Panc1 (cell line): ENCODE results near the gene MAGI2. TPM values are rescaled to one million over a fixed set of nuclear protein-coding genes. Genes with fewer than 3 reads are reported as not detected.
A peak's percentile ranks its signal among the peaks of the same experiment; 100 is the strongest.

Source experiments
- ATAC-seq: fragments of 200-7000 bp; cut with Tn5 transposase; 2 replicates; pipeline ENCODE4 v1.9.1; 2020; ENCODE audit warnings: mild to moderate bottlenecking, moderate library complexity
- BruUV-seq: library from RNA; stranded (reverse); fragments of 400-500 nt; replicated peaks from 2 replicates; lab custom pipeline; 2021; lab: Mats Ljungman, UMichigan
- CTCF ChIA-PET: fragments of 300-600 bp; sonication (Branson Sonifier 250); formaldehyde crosslinking; loops from one replicate; lab custom pipeline; 2022; ENCODE audit warnings: antibody characterized with exemption; lab: Charles Lee
- POLR2A ChIA-PET: fragments of 300-600 bp; sonication (Branson Sonifier 250); formaldehyde crosslinking; loops from one replicate; lab custom pipeline; 2022; ENCODE audit warnings: antibody characterized with exemption; lab: Charles Lee
- DNase-seq: peaks from one replicate; pipeline ENCODE4 v3.0.0-alpha.2; 2010; ENCODE audit warnings: low read depth, low spot score
- H3K27ac ChIP-seq: 2 replicates; pipeline ENCODE4 v1.5.1; 2011; ENCODE audit warnings: mild to moderate bottlenecking, low read length, inconsistent platforms
- H3K27me3 ChIP-seq: fragments of 200-500 bp; sonication (Bioruptor generic); 2 replicates; pipeline ENCODE4 v1.6.0; 2014; ENCODE audit warnings: low read length, inconsistent platforms; ENCODE audit not compliant: control insufficient read depth, insufficient read depth
- H3K36me3 ChIP-seq: fragments of 200-500 bp; sonication (Bioruptor generic); 2 replicates; pipeline ENCODE4 v1.5.1; 2014; ENCODE audit warnings: inconsistent platforms, mild to moderate bottlenecking, low read length, moderate library complexity; ENCODE audit not compliant: control insufficient read depth, insufficient read depth
- H3K4me1 ChIP-seq: 2 replicates; pipeline ENCODE4 v1.5.1; 2011; ENCODE audit warnings: inconsistent platforms, mild to moderate bottlenecking, low read length, moderate library complexity; ENCODE audit not compliant: control insufficient read depth, insufficient read depth
- H3K4me3 ChIP-seq, 2 experiments: 2 replicates each; pipeline ENCODE4 v1.5.1; 2011 to 2012; ENCODE audit warnings: low read depth in 2 of 2, low read length in 2 of 2, mild to moderate bottlenecking in 2 of 2, inconsistent platforms in 1 of 2, moderate library complexity in 1 of 2
- H3K9me3 ChIP-seq: fragments of 200-500 bp; sonication (Bioruptor generic); 2 replicates; pipeline ENCODE4 v1.5.1; 2014; ENCODE audit warnings: low read depth, mild to moderate bottlenecking, inconsistent platforms, low read length, moderate library complexity; ENCODE audit not compliant: control insufficient read depth, insufficient read depth
- CTCF ChIP-seq: fragments of 450-650 bp; IDR thresholded peaks from 2 replicates; pipeline ENCODE4 v1.5.1; 2017; ENCODE audit warnings: mild to moderate bottlenecking
- POLR2AphosphoS5 ChIP-seq: IDR thresholded peaks from 2 replicates; pipeline ENCODE4 v1.6.1; 2012; ENCODE audit warnings: mild to moderate bottlenecking, low read depth, low read length, moderate library complexity
- REST ChIP-seq, 2 experiments: IDR thresholded peaks; 2 replicates each; pipeline ENCODE4 v1.6.1; 2011 to 2012; ENCODE audit warnings: low read depth in 2 of 2, control low read depth in 1 of 2, low read length in 1 of 2, mild to moderate bottlenecking in 1 of 2, moderate library complexity in 1 of 2; ENCODE audit not compliant: insufficient read depth in 1 of 2
- SIN3A ChIP-seq: IDR thresholded peaks from 2 replicates; pipeline ENCODE4 v1.6.1; 2012; ENCODE audit warnings: low read depth, mild to moderate bottlenecking, low read length, moderate library complexity, borderline replicate concordance; ENCODE audit not compliant: insufficient read depth
- TCF7L2 ChIP-seq: IDR thresholded peaks from 2 replicates; pipeline ENCODE4 v1.6.1; 2011; ENCODE audit warnings: mild to moderate bottlenecking, low read depth, low read length, inconsistent platforms
- in situ Hi-C: cut with HindIII; loops from 2 replicates; pipeline ENCODE4 v1.10.0; 2016; ENCODE audit warnings: low sequenced_read_pairs, low pct_unique_long_range_greater_than_20kb
- intact Hi-C: fragments of 100-400 bp; cut with micrococcal nuclease; formaldehyde crosslinking; loops from one replicate; pipeline ENCODE4 v1.10.0; 2022; ENCODE audit not compliant: unreplicated experiment
- total RNA-seq: library from RNA; stranded (reverse); gene quantifications from one replicate; pipeline ENCODE4 v1.2.1, GENCODE V29; 2021; ENCODE audit not compliant: unreplicated experiment

The MAGI2 gene
- total RNA-seq, 1 experiment from 2014 or later, result 5.4 TPM

- Histone ChIP-seq H3K36me3 (no peaks in the 10 kb centered on the region), H3K4me3 (no peak overlapping the region), H3K27me3 (no peaks in the 10 kb centered on the region), H3K4me1 (peaks cover 4% of the 10 kb centered on the region; the same call in 1 of the 2 replicates), H3K9me3 (no peaks in the 10 kb centered on the region), H3K27ac (peak overlapping the region; percentile 23; the same call in 1 of the 2 replicates)
- ChIA-PET POLR2A (no interaction called here), CTCF (no interaction called here)
- TF ChIP-seq REST (IDR thresholded peaks at IDR 0.05; ENCODE audit: insufficient read depth in 1 of 2, low read depth in 2 of 2, low read length in 1 of 2) (no peak), POLR2AphosphoS5 (no peak), SIN3A (no peak), CTCF (no peak), TCF7L2 (no peak)
- in situ Hi-C loops (no loop called here), intact Hi-C loops (no loop called here)
- no peak for ATAC-seq
- DNase-seq, result no peak
- no TSS peak for BruUV-seq
Observed at GRCh38 chr7:79334841-79335240, 118.6 kb downstream of the MAGI2 start.

- ATAC-seq (no peak), DNase-seq (no peak)
- no peak overlapping the region for H3K27ac ChIP-seq
- no peak overlapping the region for H3K4me3 ChIP-seq
- POLR2A ChIA-PET, result no interaction called here
- H3K36me3 ChIP-seq, result no peaks in the 10 kb centered on the region
- in situ Hi-C loops, result no loop called here
- no peaks in the 10 kb centered on the region for H3K27me3 ChIP-seq
- TF ChIP-seq SIN3A (no peak), POLR2AphosphoS5 (no peak), TCF7L2 (no peak)
- CTCF ChIA-PET, result no interaction called here
- H3K9me3 ChIP-seq, result no peaks in the 10 kb centered on the region
- BruUV-seq, result no TSS peak
- intact Hi-C loops, result no loop called here
- peaks cover 4% of the 10 kb centered on the region; the same call in 1 of the 2 replicates for H3K4me1 ChIP-seq
Observed at GRCh38 chr7:79334334-79334733, 119.1 kb downstream of the MAGI2 start.

GRCh38 chr7:79332091-79332490, 121.4 kb downstream of the MAGI2 start:
- no peaks in the 10 kb centered on the region for H3K36me3 ChIP-seq

More at GRCh38 chr7:79332091-79332490, 121.4 kb downstream of the MAGI2 start:
- Histone ChIP-seq H3K4me1 (no peaks in the 10 kb centered on the region), H3K27ac (peak overlapping the region; percentile 9; the same call in 1 of the 2 replicates), H3K27me3 (no peaks in the 10 kb centered on the region), H3K4me3 (no peak overlapping the region), H3K9me3 (no peaks in the 10 kb centered on the region)
- no TSS peak for BruUV-seq
- ATAC-seq, result no peak
- in situ Hi-C loops (no loop called here), intact Hi-C loops (no loop called here)
- POLR2A ChIA-PET, result no interaction called here
- CTCF ChIA-PET, result interaction anchor here (0.7 kb wide), 1 partner anchor 24 kb away, joined by 3 read pairs; no protein-coding TSS in a partner anchor
- no peak for DNase-seq
- TF ChIP-seq REST (IDR thresholded peaks at IDR 0.05; ENCODE audit: insufficient read depth in 1 of 2, low read depth in 2 of 2, low read length in 1 of 2), result no peak
- no peak for TF ChIP-seq POLR2AphosphoS5
- TF ChIP-seq TCF7L2, result no peak
- no peak for TF ChIP-seq CTCF
- TF ChIP-seq SIN3A, result no peak
